Activated T-cell treated with anti-CD3 and anti-CD28 coated beads, Interleukin-2, amount 50 U/mL, for 72 hours (primary cell): ENCODE data around the gene SFTA2. TPM values are rescaled to one million over a fixed set of nuclear protein-coding genes. Genes with fewer than 3 reads are reported as not detected.
"Not testable (repeated sequence)": the region's sequence is repeated elsewhere in the genome, so short reads cannot be mapped to it uniquely, and the experiment has no call there.

Source experiments
- ATAC-seq, 2 donors: fragments of 150-1000 bp; cut with Tn5 transposase; replicated peaks in 1 of 2; 2 replicates each; pipeline ENCODE4 v1.10.0; 2021; ENCODE audit warnings: moderate library complexity in 2 of 2, mild to moderate bottlenecking in 1 of 2
- DNase-seq, 2 donors: peaks; one replicate each; pipeline ENCODE4 v3.0.0; 2021 to 2022; ENCODE audit warnings: mixed read lengths in 1 of 2
- H3K27ac Mint-ChIP-seq: one replicate; pipeline ENCODE4 v1.8.0; 2022; ENCODE audit warnings: mild to moderate bottlenecking, moderate library complexity, mixed read lengths
- H3K27me3 Mint-ChIP-seq: one replicate; pipeline ENCODE4 v1.8.0; 2022; ENCODE audit warnings: low read depth, mixed read lengths
- H3K36me3 Mint-ChIP-seq, 2 donors: one replicate each; pipeline ENCODE4 v1.8.0; 2022; ENCODE audit warnings: mixed read lengths in 2 of 2, mild to moderate bottlenecking in 1 of 2; ENCODE audit not compliant: insufficient read depth in 2 of 2
- H3K4me1 Mint-ChIP-seq: one replicate; pipeline ENCODE4 v1.8.0; 2022; ENCODE audit warnings: low read depth, mixed read lengths
- H3K4me3 Mint-ChIP-seq, 2 donors: one replicate each; pipeline ENCODE4 v1.8.0; 2022; ENCODE audit warnings: mild to moderate bottlenecking in 2 of 2, mixed read lengths in 2 of 2, moderate library complexity in 2 of 2
- H3K9me3 Mint-ChIP-seq, 2 donors: one replicate each; pipeline ENCODE4 v1.8.0; 2022; ENCODE audit warnings: mixed read lengths in 2 of 2
- total RNA-seq, 2 donors: library from RNA; stranded (reverse); gene quantifications; one replicate each; pipeline ENCODE4 v1.2.3, GENCODE V29; 2022

The SFTA2 gene
- total RNA-seq, 2 donors from 2014 or later = 0.31 TPM; not detected in 1

DNA sequence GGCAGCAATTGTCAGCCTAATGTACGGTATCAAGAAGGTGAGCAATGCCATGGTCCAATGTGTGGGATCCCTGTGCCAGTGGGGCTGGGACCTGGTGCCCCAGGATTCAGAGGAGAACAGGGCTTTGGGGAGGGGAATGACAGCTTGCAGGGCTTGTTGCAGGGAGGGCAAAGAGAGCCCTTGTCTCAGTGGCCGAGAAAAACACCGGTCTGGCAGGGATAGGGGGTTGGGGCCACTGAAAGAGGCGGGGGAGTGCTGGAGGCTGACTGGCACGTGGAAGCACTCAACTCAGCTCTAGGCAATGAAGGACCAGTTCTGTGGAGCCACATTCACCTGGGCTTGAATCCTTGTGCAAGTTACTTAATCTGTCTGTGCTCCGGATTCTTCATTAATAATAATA lies 5.3 kb upstream of the SFTA2 start:
- H3K4me1 Mint-ChIP-seq = peaks cover 7% of the 10 kb centered on the region
- H3K9me3 Mint-ChIP-seq = no peaks in the 10 kb centered on the region
- DNase-seq = no peak
- no peak overlapping the region for H3K4me3 Mint-ChIP-seq
- no peaks in the 10 kb centered on the region for H3K36me3 Mint-ChIP-seq
- ATAC-seq = no peak
- no peak overlapping the region for H3K27ac Mint-ChIP-seq
- peaks cover 23% of the 10 kb centered on the region for H3K27me3 Mint-ChIP-seq

- H3K27ac Mint-ChIP-seq = no peak overlapping the region
- DNase-seq (no peak), ATAC-seq (no peak)
- H3K27me3 Mint-ChIP-seq = peaks cover 7% of the 10 kb centered on the region
- peaks cover 7% of the 10 kb centered on the region for H3K4me1 Mint-ChIP-seq
- H3K36me3 Mint-ChIP-seq = no peaks in the 10 kb centered on the region
- H3K4me3 Mint-ChIP-seq = no peak overlapping the region
- H3K9me3 Mint-ChIP-seq = no peaks in the 10 kb centered on the region
These were observed 3.0 kb upstream of the SFTA2 start for GRCh38 chr6:30935018-30935417.

DNA sequence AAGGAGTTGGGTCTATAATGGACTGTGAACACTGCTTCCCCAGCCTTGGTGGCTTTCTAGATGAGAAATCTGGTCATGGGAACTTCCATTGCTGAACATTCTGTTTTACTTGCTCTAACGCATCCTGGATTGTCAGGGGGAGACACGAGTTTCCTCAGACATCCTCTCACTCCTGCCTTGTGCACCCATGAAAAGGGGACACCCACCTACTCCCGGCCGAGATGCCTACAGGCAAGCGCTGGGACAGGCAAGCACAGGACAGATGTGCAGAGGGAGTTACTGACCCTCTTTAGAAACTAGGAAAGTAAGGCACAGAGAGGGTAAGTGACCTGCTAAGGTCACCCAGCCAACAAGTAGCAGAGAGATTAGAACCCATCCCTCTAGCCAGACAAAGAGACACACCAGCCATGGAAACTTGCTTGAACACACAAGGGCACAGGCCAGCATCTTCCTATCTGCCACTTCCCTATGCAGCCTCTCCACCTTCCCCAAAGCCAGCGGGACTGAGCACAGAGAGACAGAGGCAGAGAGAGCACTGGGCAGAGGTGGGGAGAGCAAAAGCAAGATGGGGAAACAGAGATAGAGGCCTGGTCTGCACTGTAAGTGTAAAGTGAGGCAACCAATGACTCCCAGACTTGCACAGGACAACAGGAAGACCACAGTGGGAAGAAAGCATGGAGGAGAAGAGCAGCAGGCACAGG lies 845 bp upstream of the SFTA2 start:
- H3K4me3 Mint-ChIP-seq = no peak overlapping the region
- H3K27me3 Mint-ChIP-seq = peaks cover 7% of the 10 kb centered on the region
- H3K9me3 Mint-ChIP-seq = peaks cover 3 to 4% of the 10 kb centered on the region in 2 donors
- peaks cover 7% of the 10 kb centered on the region for H3K4me1 Mint-ChIP-seq
- DNase-seq = no peak
- H3K27ac Mint-ChIP-seq = no peak overlapping the region
- ATAC-seq = no peak
- peaks cover 3 to 9% of the 10 kb centered on the region in 2 donors for H3K36me3 Mint-ChIP-seq

GRCh38 chr6:30931272-30931671 lies 698 bp downstream of the SFTA2 start:
- Mint-ChIP-seq H3K36me3 (peaks cover 3 to 14% of the 10 kb centered on the region in 2 donors), H3K27me3 (peaks cover under 1% of the 10 kb centered on the region), H3K4me1 (peaks cover 7% of the 10 kb centered on the region), H3K9me3 (peaks cover 3 to 4% of the 10 kb centered on the region in 2 donors), H3K4me3 (no peak overlapping the region), H3K27ac (no peak overlapping the region)
- ATAC-seq (no peak), DNase-seq (no peak)

DNA sequence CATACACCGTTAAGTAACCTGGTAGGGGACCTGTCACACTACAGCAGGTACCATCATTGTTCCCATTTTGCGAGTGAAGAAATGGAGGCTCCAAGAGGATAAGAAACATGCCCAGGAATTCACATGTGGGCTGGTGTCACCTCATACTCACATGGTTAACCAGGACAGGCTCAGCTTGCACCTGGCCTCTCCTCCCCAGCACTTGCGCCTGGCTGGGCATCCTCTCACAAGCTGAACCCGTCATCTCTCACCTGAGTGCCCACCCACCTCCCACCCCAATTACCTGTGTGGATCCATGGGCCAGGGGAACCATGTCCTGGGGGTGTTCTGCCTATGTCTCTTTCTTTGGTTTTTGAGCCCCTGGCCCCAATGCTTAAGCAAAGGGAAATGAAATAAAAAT lies 1.5 kb downstream of the SFTA2 start:
- Mint-ChIP-seq H3K36me3 (peaks cover 3 to 14% of the 10 kb centered on the region in 2 donors), H3K9me3 (peaks cover 3 to 4% of the 10 kb centered on the region in 2 donors), H3K27me3 (no peaks in the 10 kb centered on the region), H3K4me1 (peaks cover 6% of the 10 kb centered on the region), H3K27ac (no peak overlapping the region), H3K4me3 (no peak overlapping the region)
- DNase-seq (no peak), ATAC-seq (no peak)

DNA sequence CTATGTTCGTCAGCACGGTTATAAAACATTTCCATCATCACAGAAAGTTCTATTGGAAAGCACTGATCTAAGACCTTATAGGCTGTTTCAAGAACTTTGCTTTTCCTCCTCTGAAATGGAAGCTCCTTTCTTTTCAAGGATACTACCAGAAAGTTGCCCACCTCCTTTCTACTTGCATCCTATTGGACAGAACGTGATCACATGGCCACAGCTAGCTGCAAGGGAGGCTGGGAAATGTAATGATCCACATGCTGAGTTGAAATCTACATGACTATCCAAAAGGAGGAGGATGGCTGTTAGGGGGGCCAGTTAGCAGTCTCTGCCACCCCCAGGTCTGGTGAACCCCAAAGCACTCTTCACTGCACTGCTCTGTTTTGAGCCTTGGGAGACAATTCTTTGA lies 3.3 kb downstream of the SFTA2 start:
- no peaks in the 10 kb centered on the region for H3K27me3 Mint-ChIP-seq
- peaks cover 3 to 4% of the 10 kb centered on the region in 2 donors for H3K9me3 Mint-ChIP-seq
- no peak for ATAC-seq
- H3K4me3 Mint-ChIP-seq = no peak overlapping the region
- H3K27ac Mint-ChIP-seq = no peak overlapping the region
- DNase-seq = no peak
- H3K4me1 Mint-ChIP-seq = no peaks in the 10 kb centered on the region
- peaks cover 3 to 16% of the 10 kb centered on the region in 2 donors for H3K36me3 Mint-ChIP-seq

GRCh38 chr6:30927080-30927479 lies 4.9 kb downstream of the SFTA2 start:
- not testable (repeated sequence) for H3K27me3 Mint-ChIP-seq, DNase-seq, H3K27ac Mint-ChIP-seq, H3K9me3 Mint-ChIP-seq, H3K4me1 Mint-ChIP-seq, ATAC-seq, H3K4me3 Mint-ChIP-seq
- H3K36me3 Mint-ChIP-seq = peaks cover 3 to 18% of the 10 kb centered on the region in 2 donors

- DNase-seq (no peak), ATAC-seq (no peak)
- no peak overlapping the region for H3K4me3 Mint-ChIP-seq
- H3K36me3 Mint-ChIP-seq = peaks cover 3 to 18% of the 10 kb centered on the region in 2 donors
- H3K9me3 Mint-ChIP-seq = peaks cover 3 to 4% of the 10 kb centered on the region in 2 donors
- H3K4me1 Mint-ChIP-seq = no peaks in the 10 kb centered on the region
- H3K27ac Mint-ChIP-seq = no peak overlapping the region
- H3K27me3 Mint-ChIP-seq = no peaks in the 10 kb centered on the region
These were observed 5.3 kb downstream of the SFTA2 start for GRCh38 chr6:30926644-30927043.

DNA sequence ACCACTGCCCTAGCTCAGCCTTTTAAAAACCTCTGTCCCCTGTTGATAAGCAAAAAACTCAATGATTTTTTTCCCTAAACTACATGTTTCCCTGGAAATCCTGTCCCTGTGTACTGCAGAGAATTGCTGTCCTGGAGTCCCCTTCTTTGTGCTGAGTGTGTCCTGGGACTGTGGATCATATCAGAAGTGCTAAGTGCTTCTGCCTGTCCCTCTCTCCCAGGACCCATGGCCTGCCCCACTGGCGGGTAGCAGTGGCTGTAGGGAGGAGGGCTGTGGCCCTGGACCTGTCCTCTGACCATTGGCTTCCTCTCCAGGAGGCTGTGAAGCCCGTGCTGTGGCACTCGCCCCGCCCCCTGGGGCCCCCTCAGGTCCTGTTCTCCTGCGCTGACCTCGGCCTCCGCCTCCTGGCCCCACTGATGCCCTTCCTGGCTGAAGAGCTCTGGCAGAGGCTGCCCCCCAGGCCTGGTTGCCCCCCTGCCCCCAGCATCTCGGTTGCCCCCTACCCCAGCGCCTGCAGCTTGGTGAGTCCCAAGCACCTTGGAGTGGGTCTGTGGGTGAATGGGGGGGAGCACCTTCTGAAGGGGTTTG lies 7.8 kb downstream of the SFTA2 start:
- not testable (repeated sequence) for H3K9me3 Mint-ChIP-seq, ATAC-seq, DNase-seq, H3K4me1 Mint-ChIP-seq, H3K27ac Mint-ChIP-seq, H3K4me3 Mint-ChIP-seq, H3K27me3 Mint-ChIP-seq
- peaks cover 3 to 20% of the 10 kb centered on the region in 2 donors for H3K36me3 Mint-ChIP-seq

DNA sequence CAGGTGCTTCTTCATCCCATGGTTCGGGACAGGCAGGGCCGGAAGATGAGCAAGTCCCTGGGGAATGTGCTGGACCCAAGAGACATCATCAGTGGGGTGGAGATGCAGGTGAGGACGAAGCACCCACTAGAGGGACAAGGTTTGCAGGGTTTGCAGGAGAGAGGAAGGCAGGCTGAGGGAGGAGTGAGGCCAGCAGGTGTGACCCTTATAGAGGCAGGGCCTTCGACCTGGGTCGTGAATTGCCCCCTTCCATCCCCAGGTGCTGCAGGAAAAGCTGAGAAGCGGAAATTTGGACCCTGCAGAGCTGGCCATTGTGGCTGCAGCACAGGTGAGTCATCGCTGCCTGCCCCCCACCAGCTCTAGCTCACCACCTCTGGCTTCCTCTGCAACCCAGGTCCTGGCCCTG lies 9.5 kb downstream of the SFTA2 start:
- H3K9me3 Mint-ChIP-seq = no peaks in the 10 kb centered on the region
- H3K27me3 Mint-ChIP-seq = no peaks in the 10 kb centered on the region
- peaks cover 1 to 15% of the 10 kb centered on the region in 2 donors for H3K36me3 Mint-ChIP-seq
- no peak for ATAC-seq
- DNase-seq = no peak
- H3K4me1 Mint-ChIP-seq = peaks cover 5% of the 10 kb centered on the region
- H3K27ac Mint-ChIP-seq = no peak overlapping the region
- H3K4me3 Mint-ChIP-seq = no peak overlapping the region

GRCh38 chr6:30918670-30919069 lies 13.3 kb downstream of the SFTA2 start:
- H3K4me1 Mint-ChIP-seq = peaks cover 21% of the 10 kb centered on the region
- ATAC-seq (no peak), DNase-seq (no peak)
- H3K9me3 Mint-ChIP-seq = no peaks in the 10 kb centered on the region
- no peak overlapping the region for H3K27ac Mint-ChIP-seq
- no peaks in the 10 kb centered on the region for H3K27me3 Mint-ChIP-seq
- peaks cover 3 to 13% of the 10 kb centered on the region in 2 donors for H3K36me3 Mint-ChIP-seq
- no peak overlapping the region for H3K4me3 Mint-ChIP-seq

DNA sequence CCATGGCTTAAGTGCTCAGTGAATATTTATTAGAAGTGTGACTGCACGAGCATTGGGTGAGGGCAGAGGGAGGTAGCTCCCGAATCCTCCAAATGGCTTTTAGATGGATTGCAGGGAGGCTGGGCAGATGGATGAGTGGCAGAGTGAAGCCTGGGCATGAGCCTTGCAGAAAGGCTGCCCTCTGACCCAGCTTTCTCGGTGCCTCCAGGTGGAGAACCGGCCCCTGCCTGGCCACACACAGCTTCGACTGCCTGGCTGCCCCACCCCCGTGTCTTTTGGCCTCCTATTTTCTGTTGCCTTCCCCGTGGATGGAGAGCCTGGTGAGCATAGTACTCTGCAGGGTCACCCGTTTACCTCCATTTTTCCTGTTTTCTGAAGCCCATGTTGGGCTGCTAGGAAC lies 14.5 kb downstream of the SFTA2 start:
- ATAC-seq (no peak), DNase-seq (no peak)
- Mint-ChIP-seq H3K27ac (no peak overlapping the region), H3K4me3 (no peak overlapping the region), H3K36me3 (peaks cover 3 to 21% of the 10 kb centered on the region in 2 donors), H3K4me1 (peaks cover 32% of the 10 kb centered on the region), H3K9me3 (no peaks in the 10 kb centered on the region), H3K27me3 (no peaks in the 10 kb centered on the region)

DNA sequence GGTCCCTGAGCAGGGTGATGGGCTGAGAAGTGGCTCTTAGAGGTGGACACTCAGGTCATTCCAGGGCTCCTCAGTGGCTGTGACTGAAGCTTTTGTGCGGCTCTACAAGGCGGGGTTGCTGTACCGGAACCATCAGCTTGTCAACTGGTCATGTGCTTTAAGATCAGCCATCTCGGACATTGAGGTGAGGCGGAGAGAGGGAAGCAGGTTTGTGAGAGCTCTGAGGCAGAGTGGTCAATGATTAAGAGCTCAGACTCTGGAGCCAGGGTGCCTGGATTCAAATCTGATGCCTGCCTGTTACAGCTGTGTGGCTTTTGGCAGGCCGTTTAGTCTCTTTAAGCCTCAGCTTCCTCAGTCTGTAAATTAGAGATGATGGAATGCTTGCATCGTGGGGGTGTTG lies 14.9 kb downstream of the SFTA2 start:
- Mint-ChIP-seq H3K36me3 (peaks cover 3 to 22% of the 10 kb centered on the region in 2 donors), H3K27me3 (no peaks in the 10 kb centered on the region), H3K4me3 (no peak overlapping the region), H3K4me1 (peaks cover 33% of the 10 kb centered on the region), H3K9me3 (no peaks in the 10 kb centered on the region), H3K27ac (no peak overlapping the region)
- ATAC-seq (no peak), DNase-seq (no peak)

DNA sequence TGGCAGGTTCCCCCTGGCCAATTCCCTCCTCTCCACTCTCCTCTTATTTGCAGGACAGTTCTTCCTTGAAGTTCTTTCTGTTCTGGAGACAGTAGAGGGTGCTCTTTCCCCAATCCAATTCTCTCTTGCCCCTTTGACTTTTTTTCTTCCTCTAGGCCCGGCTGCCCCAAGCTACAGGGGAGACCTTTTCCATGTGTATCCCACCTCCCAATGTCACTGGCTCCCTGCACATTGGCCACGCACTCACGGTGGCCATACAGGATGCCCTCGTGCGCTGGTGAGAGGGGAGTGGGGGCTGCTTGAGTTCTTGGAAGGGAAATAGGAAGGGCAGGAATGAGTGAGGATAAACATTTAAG lies 16.4 kb downstream of the SFTA2 start:
- H3K27ac Mint-ChIP-seq = no peak overlapping the region
- ATAC-seq (no peak), DNase-seq (peak in 1 of 2 donors; percentile 18)
- peaks cover 3 to 22% of the 10 kb centered on the region in 2 donors for H3K36me3 Mint-ChIP-seq
- peak overlapping the region; percentile 88 to 95 for H3K4me3 Mint-ChIP-seq
- H3K27me3 Mint-ChIP-seq = no peaks in the 10 kb centered on the region
- no peaks in the 10 kb centered on the region for H3K9me3 Mint-ChIP-seq
- peaks cover 42% of the 10 kb centered on the region for H3K4me1 Mint-ChIP-seq
